Left ventricle myocardium superior (tissue), 1 donor: ENCODE data around the gene CIBAR2. TPM values are rescaled to one million over a fixed set of nuclear protein-coding genes. Genes with fewer than 3 reads are reported as not detected.

Experiments
- ATAC-seq: fragments of 200-7000 bp; cut with Tn5 transposase; one replicate; pipeline ENCODE4 v1.9.1; 2020; ENCODE audit warnings: mild to moderate bottlenecking, moderate library complexity
- DNase-seq: peaks from one replicate; pipeline ENCODE4 v3.0.0-alpha.2; 2020
- intact Hi-C: fragments of 100-400 bp; cut with micrococcal nuclease; formaldehyde crosslinking; loops from one replicate; pipeline ENCODE4 v1.11.0; 2022
- long read RNA-seq: library from polyadenylated mRNA; unstranded; transcript quantifications from one replicate; pipeline ENCODE4 v2.0.0, GENCODE V29; 2021
- total RNA-seq: library from RNA; stranded (reverse); fragmentation: NEBNext Ultra II Directional; extraction: Animal tissue kit (Norgen Biotek cat#: 25700); gene quantifications from one replicate; pipeline ENCODE4 v1.2.1, GENCODE V29; 2021
- donor health status: DM: no; HTN: yes; CAD: no; lungs with severe emphysema.

CIBAR2 gene
- total RNA-seq: not detected
- long read RNA-seq: 0 reads

DNA sequence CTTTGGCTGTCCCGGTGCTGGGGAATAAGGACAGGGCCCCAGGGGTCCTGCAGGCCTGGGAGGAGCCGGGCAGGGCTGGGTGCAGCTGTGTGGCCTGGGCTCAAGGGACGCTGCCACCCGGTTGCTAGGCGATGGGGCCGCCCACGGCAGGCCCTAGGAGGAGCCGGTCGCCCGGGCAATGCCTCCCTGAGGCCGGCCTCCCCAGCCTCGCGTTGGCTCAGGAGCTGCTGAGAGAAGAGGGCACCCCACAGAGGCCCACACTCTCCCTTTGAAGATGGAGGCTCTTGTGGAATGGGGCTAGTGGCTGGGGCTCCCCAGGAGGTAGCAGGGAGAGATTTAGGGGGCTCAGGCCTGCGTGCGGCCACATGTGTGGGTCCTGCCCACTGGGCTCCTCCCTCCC, at the start of gene CIBAR2:
Gene CIBAR2, minus strand, starts transcription at position 109 of the 400 bp plus-strand sequence. CDS start 120 bp downstream, outside the sequence.
- intact Hi-C loops: no loop called here
- ATAC-seq: no peak
- no peak for DNase-seq

DNA sequence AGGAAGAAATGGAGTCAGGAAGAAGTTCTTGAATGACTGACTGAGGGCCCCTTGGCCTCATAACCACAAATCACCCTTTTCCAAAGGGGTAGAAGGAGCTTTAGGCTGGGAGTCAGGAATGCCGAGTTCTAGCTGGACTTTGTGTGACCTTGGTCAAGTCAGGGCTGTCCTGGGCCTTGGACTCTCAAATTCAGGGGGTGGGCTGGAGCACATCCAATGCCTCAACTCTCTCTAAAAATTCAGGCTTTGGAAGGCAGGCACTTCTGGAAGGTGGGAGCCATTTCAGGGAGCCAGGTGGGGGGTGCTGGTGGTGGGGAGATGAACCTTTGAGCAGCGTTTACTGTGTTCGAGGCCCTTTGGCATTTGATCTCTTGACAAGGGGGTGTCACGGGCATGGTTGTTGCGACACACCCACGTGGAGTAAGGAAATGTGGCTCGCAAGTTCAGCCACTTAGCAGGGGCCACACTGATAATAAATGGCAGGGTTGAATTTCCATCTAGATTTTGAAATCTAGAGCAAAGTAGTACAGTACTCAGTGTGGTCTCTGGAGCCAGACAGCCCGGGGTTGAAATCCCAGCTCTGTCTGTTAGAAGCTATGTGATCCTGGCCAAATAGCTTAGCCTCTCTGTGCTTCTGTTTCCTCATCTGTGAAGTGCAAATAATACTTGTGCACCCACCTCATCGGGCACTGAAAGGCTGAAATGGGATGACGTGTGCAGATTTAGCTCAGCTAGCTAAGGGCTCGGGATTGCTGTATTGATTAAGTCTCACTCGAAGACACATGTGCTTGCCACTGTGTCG, 47.1 kb upstream of the CIBAR2 start:
- no peak for DNase-seq

DNA sequence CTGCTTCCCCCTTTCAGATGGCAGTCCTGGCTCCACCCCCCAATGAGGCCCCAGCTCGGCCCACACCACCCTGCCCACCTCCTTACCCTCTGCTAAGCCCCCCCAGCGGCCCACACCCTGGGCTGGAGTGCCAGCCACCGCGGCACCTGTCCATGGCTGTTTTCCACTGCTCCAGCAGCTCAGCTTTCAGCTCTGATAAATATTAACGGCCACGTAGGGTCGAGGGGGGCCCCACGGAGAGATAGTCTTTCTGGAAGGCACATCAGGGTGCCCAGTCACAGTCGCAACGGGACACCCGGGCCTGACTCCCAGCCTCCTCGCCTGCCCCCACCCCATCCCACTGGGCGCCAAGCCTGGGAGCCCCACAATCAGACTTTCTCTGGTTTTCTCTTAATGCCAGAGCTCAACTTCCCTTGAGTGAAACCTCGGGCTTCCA, 46.5 kb upstream of the CIBAR2 start:
- DNase-seq (no peak), ATAC-seq (no peak)
- intact Hi-C loops: no loop called here

More for the DNA sequence above, 47.1 kb upstream of the CIBAR2 start:
- intact Hi-C loops: no loop called here
- no peak for ATAC-seq

DNA sequence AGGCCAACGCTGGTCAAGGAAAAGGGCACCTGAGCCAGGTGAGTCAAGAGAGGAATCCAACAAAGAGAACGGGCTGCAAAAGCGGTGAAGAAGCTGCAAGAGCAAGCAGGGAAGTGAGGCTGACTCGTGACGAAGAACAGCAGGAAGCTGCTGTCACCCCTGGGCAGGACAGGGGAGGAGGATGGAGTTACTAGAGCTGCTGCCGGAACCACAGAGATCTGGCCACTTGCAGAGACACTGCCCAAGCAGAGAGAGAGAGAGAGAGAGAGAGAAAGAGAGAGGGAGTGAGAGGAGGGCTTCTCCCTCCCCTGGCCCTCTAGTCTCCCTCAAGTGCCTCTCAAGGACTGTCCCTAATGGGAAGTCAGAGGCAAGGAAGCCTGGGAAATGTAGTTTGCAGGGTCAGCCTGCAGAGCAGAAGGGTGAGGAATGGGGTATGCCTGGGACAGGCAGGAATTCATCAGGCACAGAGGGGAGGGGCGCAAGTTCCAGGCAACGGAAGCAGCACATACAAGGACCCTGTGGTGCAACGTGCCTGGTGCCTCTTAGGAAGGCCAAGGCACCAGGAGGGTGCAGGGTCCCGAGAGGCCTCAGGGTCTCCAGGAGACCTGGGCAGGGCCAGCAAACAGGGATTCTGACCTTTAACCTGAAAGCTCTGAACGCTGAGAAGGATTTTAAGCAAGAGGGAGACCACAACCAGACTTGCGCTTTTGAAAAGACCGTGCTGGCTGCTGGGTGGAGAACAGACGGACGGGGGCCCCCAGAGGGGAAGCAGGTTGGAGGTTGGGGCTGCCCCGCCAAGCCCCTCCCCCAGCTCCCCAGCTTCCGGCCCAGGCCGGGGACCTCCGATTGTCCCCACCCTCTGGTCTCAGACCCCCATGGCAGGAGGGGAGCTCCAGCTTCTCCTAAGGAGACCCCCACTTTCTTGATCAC, 45.8 kb upstream of the CIBAR2 start:
- ATAC-seq (peak; percentile 42), DNase-seq (peak; percentile 39)
- intact Hi-C loops: no loop called here

DNA sequence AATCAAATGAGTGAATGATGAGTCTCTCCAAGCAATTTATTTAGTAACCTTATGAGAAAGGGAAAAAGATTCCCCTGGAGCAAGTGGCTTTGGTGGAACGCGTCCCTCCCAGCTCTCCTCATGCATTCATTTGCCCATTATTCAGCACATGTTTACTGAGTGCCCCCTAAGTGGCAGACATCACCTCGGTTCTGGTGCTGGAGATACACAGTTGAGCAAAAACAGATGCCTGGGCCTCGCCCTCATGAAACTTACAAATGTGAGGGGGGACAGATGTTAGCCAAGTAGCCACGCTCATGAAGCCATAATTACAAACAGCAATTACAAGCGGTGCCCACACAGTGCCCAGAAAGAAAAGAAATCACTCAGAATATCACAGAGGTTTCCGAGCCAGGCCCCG, 45.1 kb upstream of the CIBAR2 start:
- DNase-seq: no peak
- ATAC-seq: no peak
- intact Hi-C loops: no loop called here

DNA sequence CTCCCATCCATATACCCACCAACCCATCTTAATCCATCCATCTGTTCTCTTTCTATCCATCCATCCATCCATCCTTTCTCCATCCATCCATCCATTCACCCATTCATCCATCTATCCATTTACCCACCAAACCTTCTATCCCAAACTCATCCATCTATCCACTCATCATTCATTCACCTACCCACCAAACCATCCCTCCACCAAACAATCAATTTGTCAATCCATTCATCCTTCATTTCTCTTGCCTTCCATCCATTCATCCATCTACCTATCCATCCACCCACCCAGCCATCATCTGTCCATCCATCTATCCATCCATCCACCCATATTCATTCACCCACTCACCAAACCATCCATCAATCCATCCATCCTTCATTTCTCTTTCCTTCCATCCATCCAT, 44.6 kb upstream of the CIBAR2 start:
- intact Hi-C loops: no loop called here
- ATAC-seq (no peak), DNase-seq (no peak)

DNA sequence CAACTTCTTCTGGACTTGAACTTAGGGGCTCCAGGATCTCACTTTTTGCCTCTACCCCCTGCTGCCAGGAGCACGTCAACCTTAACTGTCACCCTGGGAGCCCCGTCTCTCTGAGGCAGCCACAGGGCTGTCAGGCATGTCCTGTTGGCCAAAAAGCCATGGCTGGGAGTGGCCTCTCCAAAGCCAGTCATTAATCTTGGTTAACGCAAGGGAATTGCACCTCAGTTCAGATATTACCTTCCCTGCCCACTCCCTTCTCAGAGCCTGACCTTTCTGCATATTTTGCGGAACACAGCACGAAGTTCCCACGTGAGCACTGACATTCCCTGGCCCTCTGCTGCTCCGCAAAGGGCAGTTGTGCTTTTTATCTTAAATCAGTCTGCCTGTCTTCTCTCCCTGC, 44.2 kb upstream of the CIBAR2 start:
- intact Hi-C loops: no loop called here
- DNase-seq (no peak), ATAC-seq (no peak)

DNA sequence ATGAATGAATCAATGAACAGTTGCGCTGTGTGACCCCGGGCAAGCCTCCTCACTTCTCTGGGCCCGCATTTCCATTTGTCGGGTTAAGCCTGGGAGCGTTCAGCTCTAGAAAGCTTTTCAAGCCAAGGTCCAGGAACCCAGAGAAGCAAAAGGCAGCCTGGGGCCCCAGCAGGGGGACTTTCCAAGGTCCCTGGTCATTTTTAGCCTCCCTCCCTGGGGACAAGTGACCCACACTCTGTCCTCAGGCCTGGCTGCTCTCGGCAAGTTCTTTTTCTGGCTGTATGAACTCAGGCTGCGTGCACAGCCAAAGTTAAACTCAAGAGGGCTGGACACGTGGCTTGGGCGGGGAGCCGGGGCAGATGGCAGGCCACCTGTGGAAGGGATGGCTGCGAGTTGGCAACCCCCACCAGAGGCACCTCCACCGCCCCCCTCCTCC, 41.4 kb upstream of the CIBAR2 start:
- intact Hi-C loops: no loop called here
- ATAC-seq: peak; percentile 69
- DNase-seq: peak; percentile 85

DNA sequence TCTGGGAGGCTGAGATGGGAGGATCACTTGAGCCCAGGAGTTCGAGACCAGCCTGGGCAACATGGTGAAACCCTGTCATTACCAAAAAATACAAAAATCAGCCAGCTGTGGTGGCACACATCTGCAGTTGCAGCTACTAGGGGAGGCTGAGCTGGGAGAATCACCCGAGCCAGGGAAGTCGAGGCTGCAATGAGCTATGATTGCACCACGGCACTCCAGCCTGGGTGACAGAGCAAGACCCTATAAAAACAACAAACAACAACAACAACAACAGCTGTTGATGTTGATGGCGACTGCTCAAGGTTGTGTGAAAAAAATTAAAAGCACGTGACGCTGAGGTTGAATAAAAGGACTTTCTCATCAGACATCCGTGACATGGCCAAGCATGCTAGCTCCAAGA, 40.8 kb upstream of the CIBAR2 start:
- no peak for DNase-seq
- no peak for ATAC-seq
- intact Hi-C loops: no loop called here

DNA sequence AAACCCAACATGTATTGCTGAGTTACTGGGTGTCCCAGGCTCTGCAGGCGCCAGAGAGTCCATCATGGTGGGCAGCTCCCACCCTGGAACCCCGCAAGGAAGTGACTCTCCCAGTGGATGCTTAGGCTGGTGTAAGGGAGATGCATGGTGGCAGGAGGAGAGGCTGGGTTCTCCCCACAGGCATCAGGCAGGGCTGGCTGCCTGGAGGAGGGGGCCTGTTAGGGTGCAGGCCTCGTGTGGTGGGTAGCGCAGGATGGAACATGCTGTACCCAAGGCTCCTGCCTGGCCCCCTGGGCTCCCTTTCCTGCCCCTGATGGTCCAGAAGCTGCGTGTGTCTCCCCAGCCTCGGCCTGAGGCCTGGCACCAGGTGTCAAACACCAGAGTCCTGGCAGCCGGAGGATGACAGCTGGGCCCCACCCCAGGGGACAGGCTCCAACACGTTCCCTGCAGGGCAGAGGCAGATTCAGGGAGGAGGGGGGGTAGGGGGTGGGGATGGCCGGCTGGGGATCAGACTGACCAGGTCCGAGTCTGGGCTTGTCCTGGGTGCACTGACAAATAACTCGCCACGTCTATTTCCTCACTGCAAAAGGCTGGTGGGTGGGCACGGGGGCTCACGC, 40.2 kb upstream of the CIBAR2 start:
- ATAC-seq (peak; percentile 45), DNase-seq (peak; percentile 64)
- intact Hi-C loops: no loop called here

DNA sequence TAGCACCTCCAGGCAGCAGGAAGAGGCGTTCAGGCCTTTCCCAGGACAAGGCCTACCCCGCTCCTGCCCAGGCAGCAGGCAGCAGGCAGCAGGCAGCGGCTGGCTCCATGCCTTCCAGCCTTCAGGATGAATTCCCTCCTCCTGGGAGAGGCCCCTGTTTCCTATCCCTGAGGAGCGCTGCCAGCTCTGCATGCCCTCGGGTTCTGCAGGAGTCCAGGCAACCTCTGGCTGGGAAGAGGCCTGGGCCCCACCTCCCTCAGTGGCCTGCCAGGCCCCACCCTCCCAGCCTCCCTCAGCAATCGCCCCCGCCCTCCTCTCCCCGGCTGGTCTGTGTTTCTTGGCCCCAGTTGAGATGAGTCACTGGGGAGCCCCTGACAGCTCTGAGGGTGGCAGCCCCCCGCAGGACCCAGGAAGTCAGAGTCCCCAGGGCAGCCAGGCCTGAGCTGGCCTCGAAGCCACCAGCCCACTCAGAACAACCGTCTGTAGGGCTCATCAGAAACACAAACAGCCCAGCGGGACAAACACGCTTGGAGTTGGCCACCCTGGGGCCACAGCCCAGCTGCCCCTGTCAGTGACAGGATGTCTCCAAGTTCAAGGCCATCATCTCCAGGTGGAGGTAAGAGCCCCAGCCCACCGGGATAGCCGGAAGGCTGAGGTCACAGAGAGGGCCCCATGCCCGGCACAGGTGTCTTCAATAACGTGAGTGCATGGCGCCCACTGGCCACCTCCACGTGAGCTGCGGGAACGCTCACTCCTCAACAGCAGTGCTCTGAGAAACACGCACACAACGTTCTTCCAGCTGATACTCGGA, 39.5 kb upstream of the CIBAR2 start:
- ATAC-seq (peak; percentile 75), DNase-seq (peak; percentile 91)
- intact Hi-C loops: no loop called here

DNA sequence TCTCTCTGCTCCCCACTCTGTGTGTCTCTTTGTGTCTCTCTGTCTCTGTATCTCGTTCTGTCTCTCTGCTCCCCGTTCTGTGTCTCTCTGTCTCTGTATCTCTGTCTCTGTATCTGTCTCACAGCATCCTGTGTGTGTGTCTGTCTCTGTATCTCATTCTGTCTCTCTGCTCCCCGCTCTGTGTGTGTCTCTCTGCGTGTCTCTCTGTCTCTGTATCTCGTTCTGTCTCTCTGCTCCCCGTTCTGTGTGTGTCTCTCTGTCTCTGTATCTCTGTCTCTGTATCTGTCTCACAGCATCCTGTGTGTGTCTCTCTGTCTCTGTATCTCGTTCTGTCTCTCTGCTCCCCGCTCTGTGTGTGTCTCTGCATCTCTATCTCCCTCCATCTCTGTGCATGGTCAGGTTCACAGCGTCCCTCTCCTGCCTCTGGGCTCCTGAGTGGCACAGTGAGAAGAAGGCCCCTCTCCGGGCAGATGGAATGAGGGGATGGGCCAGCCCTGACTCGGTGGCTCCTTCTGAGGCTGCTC, 38.9 kb upstream of the CIBAR2 start:
- no peak for ATAC-seq
- no peak for DNase-seq
- intact Hi-C loops: no loop called here

DNA sequence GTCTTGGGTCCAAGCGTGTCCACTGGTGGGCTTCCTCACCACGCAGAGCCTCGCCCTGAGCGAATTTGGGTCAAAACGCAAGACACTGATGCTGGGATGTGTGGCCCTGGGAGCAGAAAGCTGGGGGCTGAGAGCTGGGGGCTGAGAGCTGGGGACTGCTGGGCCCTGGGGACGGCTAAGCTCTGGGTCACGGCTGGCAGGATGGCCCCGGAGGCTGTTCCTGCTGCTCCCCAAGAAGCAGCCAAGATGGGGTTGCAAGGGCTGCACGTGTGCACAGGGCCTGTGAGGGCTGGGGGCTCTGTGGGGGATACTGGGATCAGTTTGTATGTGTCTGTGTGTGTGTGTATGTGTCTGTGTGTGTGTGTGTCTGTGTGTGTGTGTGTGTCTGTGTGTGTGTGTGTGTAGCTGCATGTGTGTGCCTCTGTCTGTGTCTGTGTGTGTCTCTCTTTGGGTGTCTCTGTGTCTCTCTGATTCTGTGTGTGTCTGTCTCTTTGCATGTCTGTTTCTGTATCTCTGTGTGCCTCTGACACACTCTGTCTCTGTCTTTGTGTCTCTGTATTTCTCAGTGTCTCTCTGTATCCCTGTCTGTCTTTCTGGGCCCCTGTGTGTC, 38.2 kb upstream of the CIBAR2 start:
- intact Hi-C loops: no loop called here
- no peak for DNase-seq
- ATAC-seq: no peak

DNA sequence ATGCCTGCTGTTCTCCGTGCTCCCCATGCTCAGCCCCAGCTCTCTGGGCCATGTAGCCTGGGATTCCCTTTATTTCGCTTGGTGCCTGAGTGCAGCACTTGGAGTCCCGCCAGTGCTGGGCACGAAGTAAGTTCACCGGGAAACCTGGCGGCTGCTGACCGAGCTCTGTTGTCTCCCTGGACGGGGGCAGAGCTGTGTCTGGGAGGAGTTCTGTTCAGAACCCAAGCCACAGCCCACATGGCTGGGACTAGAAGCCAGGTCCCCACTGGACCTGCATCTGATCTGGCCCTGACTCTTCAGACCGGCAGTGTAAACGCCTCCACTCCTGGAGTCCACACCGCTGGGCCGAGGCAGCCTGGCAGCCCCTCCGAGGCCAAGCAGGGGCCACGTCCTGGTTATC, 37.5 kb upstream of the CIBAR2 start:
- DNase-seq: peak; percentile 88
- intact Hi-C loops: no loop called here
- peak; percentile 58 for ATAC-seq

DNA sequence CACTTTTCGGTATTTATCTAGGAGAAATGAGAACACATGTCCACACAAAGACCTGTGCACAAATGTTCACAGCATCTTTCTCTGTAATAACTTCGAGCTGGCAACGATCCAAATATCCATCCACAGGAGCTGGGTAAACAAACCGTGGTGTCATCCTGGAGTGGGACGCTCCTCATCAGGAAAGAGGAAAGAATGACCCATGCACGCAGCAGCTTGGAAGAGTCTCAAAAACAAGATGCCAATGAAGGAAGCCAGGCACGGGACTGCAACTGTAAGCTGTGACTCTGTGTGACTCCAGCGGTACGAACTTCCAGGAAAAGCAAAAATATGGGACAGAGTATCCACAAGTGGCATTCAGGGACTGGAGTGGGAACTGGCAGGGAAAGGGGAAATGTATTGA, 36.7 kb upstream of the CIBAR2 start:
- no peak for DNase-seq
- no peak for ATAC-seq
- intact Hi-C loops: no loop called here

DNA sequence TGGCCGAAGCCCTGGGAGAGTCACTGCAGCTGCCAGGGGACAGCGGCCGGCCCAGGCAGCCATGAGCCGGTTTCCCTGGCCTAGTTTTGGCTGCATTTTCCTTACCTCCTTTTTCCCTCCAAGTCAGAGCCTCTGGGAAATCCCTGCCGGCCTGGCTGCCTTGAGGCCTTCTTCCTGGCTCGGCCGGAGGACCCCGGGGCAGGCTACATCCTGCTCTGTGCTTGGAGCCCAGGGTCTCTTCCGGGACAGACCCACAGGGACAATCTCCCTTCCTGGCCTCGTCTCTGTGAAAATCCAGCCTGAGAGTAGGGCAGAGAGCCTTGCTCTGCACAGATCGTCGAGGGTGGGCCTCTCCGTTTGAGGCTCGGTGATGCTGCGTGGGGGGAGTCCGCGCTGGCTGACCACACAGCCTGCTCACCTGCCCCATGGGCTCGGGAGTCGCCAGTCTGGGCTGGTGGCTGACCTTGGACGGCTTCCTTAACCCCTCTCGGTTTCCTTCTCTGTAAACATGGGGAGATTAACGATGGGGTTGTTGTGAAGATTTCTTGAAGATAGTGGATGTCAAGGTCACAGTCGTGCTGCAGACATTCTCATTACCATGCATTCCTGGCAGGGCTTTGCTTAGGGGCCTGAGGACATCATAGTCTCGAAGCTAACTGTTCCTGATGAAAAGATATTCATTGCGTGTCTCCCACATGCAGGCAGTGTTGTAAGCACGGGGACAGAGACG, 34.8 kb upstream of the CIBAR2 start:
- DNase-seq: peak; percentile 70
- intact Hi-C loops: no loop called here
- ATAC-seq: peak; percentile 6

DNA sequence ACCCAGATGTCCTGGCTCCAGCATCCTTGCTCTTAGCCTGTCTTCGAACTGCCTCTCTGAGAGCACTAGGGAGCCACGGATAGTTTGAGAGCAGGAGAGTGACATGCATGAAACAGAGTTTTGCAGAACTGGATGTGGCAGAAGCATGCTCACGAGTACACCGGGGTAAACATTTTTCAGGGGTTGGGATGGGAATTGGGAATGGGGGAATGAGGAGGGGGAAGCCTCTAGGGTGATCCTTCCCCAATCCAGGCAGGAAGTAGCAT, 34.2 kb upstream of the CIBAR2 start:
- no peak for DNase-seq
- intact Hi-C loops: no loop called here
- ATAC-seq: no peak
